GM21447 (cell line): ENCODE results near the gene DISP2.

Experiments
- ATAC-seq: cut with Tn5 transposase; IDR thresholded peaks from one replicate; pipeline ENCODE4 v1.9.1; 2021; ENCODE audit not compliant: unreplicated experiment

DISP2 gene

GRCh38 chr15:40421246-40422157, 63.5 kb downstream of the DISP2 start:
- ATAC-seq, result no peak

GRCh38 chr15:40424483-40425115, 66.6 kb downstream of the DISP2 start:
- no peak for ATAC-seq

GRCh38 chr15:40425681-40426080, 67.7 kb downstream of the DISP2 start:
- no peak for ATAC-seq

GRCh38 chr15:40427188-40427587, 69.2 kb downstream of the DISP2 start:
- no peak for ATAC-seq

GRCh38 chr15:40428185-40428584, 70.2 kb downstream of the DISP2 start:
- ATAC-seq, result no peak
